Parathyroid adenoma (tissue), 2 donors: ENCODE data around the gene ZNF511.
"Not testable (repeated sequence)": the region's sequence is repeated elsewhere in the genome, so short reads cannot be mapped to it uniquely, and the experiment has no call there.

ENCODE experiments used
- H2AFZ ChIP-seq: fragments of 300-600 bp; sonication (generic); one replicate; pipeline ENCODE4 v1.7.0; 2017; ENCODE audit warnings: antibody characterized with exemption, mild to moderate bottlenecking
- H3K27ac ChIP-seq: fragments of 300-600 bp; sonication (generic); one replicate; pipeline ENCODE4 v1.7.0; 2017
- H3K27me3 ChIP-seq: fragments of 300-600 bp; sonication (generic); one replicate; pipeline ENCODE4 v1.7.0; 2017; ENCODE audit warnings: low read length; ENCODE audit not compliant: control insufficient read depth, insufficient read depth
- H3K36me3 ChIP-seq: fragments of 300-600 bp; sonication (generic); one replicate; pipeline ENCODE4 v1.7.0; 2017; ENCODE audit warnings: low read length; ENCODE audit not compliant: control insufficient read depth, insufficient read depth
- H3K4me1 ChIP-seq: fragments of 300-600 bp; sonication (generic); one replicate; pipeline ENCODE4 v1.7.0; 2017; ENCODE audit warnings: control low read depth
- H3K4me2 ChIP-seq: fragments of 300-600 bp; sonication (generic); one replicate; pipeline ENCODE4 v1.7.0; 2017; ENCODE audit warnings: low read length
- H3K4me3 ChIP-seq: fragments of 300-600 bp; sonication (generic); one replicate; pipeline ENCODE4 v1.7.0; 2017; ENCODE audit warnings: low read depth, low read length
- H3K79me2 ChIP-seq: fragments of 300-600 bp; sonication (generic); one replicate; pipeline ENCODE4 v1.7.0; 2017; ENCODE audit warnings: control low read depth
- H3K9ac ChIP-seq: fragments of 300-600 bp; sonication (generic); one replicate; pipeline ENCODE4 v1.7.0; 2017; ENCODE audit warnings: mild to moderate bottlenecking
- H3K9me3 ChIP-seq: fragments of 300-600 bp; sonication (generic); one replicate; pipeline ENCODE4 v1.7.0; 2017; ENCODE audit warnings: low read length; ENCODE audit not compliant: control insufficient read depth
- CTCF ChIP-seq: fragments of 300-600 bp; sonication (generic); IDR thresholded peaks from one replicate; pipeline ENCODE4 v1.7.0; 2017; ENCODE audit warnings: antibody characterized with exemption, mild to moderate bottlenecking
- donor health status: primary hyperparathyroidism.

The ZNF511 gene

GRCh38 chr10:133315847-133316246, 7.1 kb downstream of the ZNF511 start:
- Histone ChIP-seq H3K4me2 (no peak overlapping the region), H3K4me3 (no peak overlapping the region), H3K27ac (no peak overlapping the region), H3K27me3 (no peaks in the 10 kb centered on the region), H2AFZ (no peak overlapping the region), H3K4me1 (peaks cover 3% of the 10 kb centered on the region), H3K36me3 (no peaks in the 10 kb centered on the region), H3K9ac (no peak overlapping the region), H3K79me2 (no peaks in the 10 kb centered on the region), H3K9me3 (no peaks in the 10 kb centered on the region)
- no peak for TF ChIP-seq CTCF

GRCh38 chr10:133316266-133316665, 7.6 kb downstream of the ZNF511 start:
- H2AFZ ChIP-seq, result no peak overlapping the region
- H3K36me3 ChIP-seq, result no peaks in the 10 kb centered on the region
- no peak for TF ChIP-seq CTCF
- no peaks in the 10 kb centered on the region for H3K79me2 ChIP-seq
- no peak overlapping the region for H3K9ac ChIP-seq
- no peak overlapping the region for H3K4me2 ChIP-seq
- no peaks in the 10 kb centered on the region for H3K9me3 ChIP-seq
- H3K27ac ChIP-seq, result no peak overlapping the region
- no peaks in the 10 kb centered on the region for H3K27me3 ChIP-seq
- H3K4me3 ChIP-seq, result no peak overlapping the region
- H3K4me1 ChIP-seq, result peaks cover 3% of the 10 kb centered on the region

GRCh38 chr10:133316732-133317131, 8.0 kb downstream of the ZNF511 start:
- no peaks in the 10 kb centered on the region for H3K79me2 ChIP-seq
- H2AFZ ChIP-seq, result no peak overlapping the region
- H3K4me3 ChIP-seq, result no peak overlapping the region
- H3K36me3 ChIP-seq, result no peaks in the 10 kb centered on the region
- no peaks in the 10 kb centered on the region for H3K27me3 ChIP-seq
- H3K9me3 ChIP-seq, result no peaks in the 10 kb centered on the region
- TF ChIP-seq CTCF, result no peak
- no peak overlapping the region for H3K4me2 ChIP-seq
- no peak overlapping the region for H3K27ac ChIP-seq
- no peak overlapping the region for H3K9ac ChIP-seq
- peaks cover 3% of the 10 kb centered on the region for H3K4me1 ChIP-seq

- no peak overlapping the region for H3K9ac ChIP-seq
- H3K27ac ChIP-seq, result no peak overlapping the region
- no peaks in the 10 kb centered on the region for H3K27me3 ChIP-seq
- peak; percentile 72 for TF ChIP-seq CTCF
- no peaks in the 10 kb centered on the region for H3K36me3 ChIP-seq
- peak overlapping the region; percentile 87 for H2AFZ ChIP-seq
- peak overlapping the region; percentile 28 for H3K4me3 ChIP-seq
- H3K4me2 ChIP-seq, result peak overlapping the region; percentile 69
- H3K79me2 ChIP-seq, result no peaks in the 10 kb centered on the region
- no peaks in the 10 kb centered on the region for H3K9me3 ChIP-seq
- peaks cover 3% of the 10 kb centered on the region for H3K4me1 ChIP-seq
Measured at GRCh38 chr10:133318494-133319127, 9.9 kb downstream of the ZNF511 start.

GRCh38 chr10:133320852-133321422, 12.2 kb downstream of the ZNF511 start:
- not testable (repeated sequence) for H3K9ac ChIP-seq, H3K4me3 ChIP-seq, H3K79me2 ChIP-seq, H3K36me3 ChIP-seq, H3K27me3 ChIP-seq, H3K27ac ChIP-seq, H3K4me2 ChIP-seq, H2AFZ ChIP-seq, H3K9me3 ChIP-seq, H3K4me1 ChIP-seq

GRCh38 chr10:133322064-133322709, 13.5 kb downstream of the ZNF511 start:
- not testable (repeated sequence) for H3K36me3 ChIP-seq, H3K27me3 ChIP-seq, H3K9me3 ChIP-seq, H2AFZ ChIP-seq, H3K4me3 ChIP-seq, H3K79me2 ChIP-seq, H3K9ac ChIP-seq, H3K4me1 ChIP-seq, H3K4me2 ChIP-seq, H3K27ac ChIP-seq
